ENCODE data around the gene CASKIN2. TPM values are rescaled to one million over a fixed set of nuclear protein-coding genes. Genes with fewer than 3 reads are reported as not detected.
A peak's percentile ranks its signal among the peaks of the same experiment; 100 is the strongest.
"Not testable (repeated sequence)": the region's sequence is repeated elsewhere in the genome, so short reads cannot be mapped to it uniquely, and the experiment has no call there.

CASKIN2 gene
- total RNA-seq, 1 experiment from 2014 or later = 37.0 TPM

GRCh38 chr17:75456039-75456416, 59.3 kb downstream of the CASKIN2 start:
- Histone ChIP-seq H4K20me1 (ENCODE audit: control insufficient read depth, insufficient read depth, insufficient read length) (no peaks in the 10 kb centered on the region), H3K18ac (ENCODE audit: insufficient read length, low read depth, low read length) (peak overlapping the region; percentile 84), H3K23ac (ENCODE audit: insufficient read length, low read depth, low read length) (no peak overlapping the region), H4K8ac (replicated peaks; ENCODE audit: insufficient read length, low read depth, low read length) (no peak overlapping the region), H3K9ac (ENCODE audit: extremely low read depth, insufficient read length, low read length) (peak overlapping the region; percentile 76), H3K27me3 (ENCODE audit: insufficient read depth, low read length) (no peaks in the 10 kb centered on the region), H2AK5ac (ENCODE audit: insufficient read length, low read length) (no peak overlapping the region), H3K27ac (ENCODE audit: insufficient read length, low read depth, low read length) (no peak overlapping the region), H3K56ac (ENCODE audit: insufficient read length, low read depth, low read length) (no peak overlapping the region), H3K79me1 (ENCODE audit: insufficient read depth, low read depth, low read length, poor library complexity, severe bottlenecking) (no peaks in the 10 kb centered on the region), H2AFZ (ENCODE audit: low read length) (no peak overlapping the region), H3K4me1 (ENCODE audit: insufficient read depth, low read length) (no peaks in the 10 kb centered on the region; the same call in 1 of the 2 replicates), H4K91ac (ENCODE audit: insufficient read length, low read depth, low read length) (no peak overlapping the region), H2BK5ac (ENCODE audit: insufficient read length, low read length) (no peak overlapping the region), H3K14ac (ENCODE audit: insufficient read depth, low read length) (peak overlapping the region; percentile 85; the same call in 1 of the 2 replicates), H3K79me2 (ENCODE audit: insufficient read depth, low read length) (no peaks in the 10 kb centered on the region), H3K23me2 (ENCODE audit: insufficient read length, low read depth, low read length, poor library complexity, severe bottlenecking) (peaks cover 13% of the 10 kb centered on the region), H3K4ac (ENCODE audit: low read depth, low read length) (no peak overlapping the region; the same call in 1 of the 2 replicates), H4K5ac (ENCODE audit: insufficient read length, low read depth, low read length) (no peak overlapping the region), H2BK12ac (ENCODE audit: insufficient read length, low read depth, low read length) (no peak overlapping the region), H2BK20ac (ENCODE audit: low read depth, low read length, poor library complexity, severe bottlenecking) (no peak overlapping the region), H2BK15ac (ENCODE audit: low read depth, low read length) (no peak overlapping the region), H3K4me2 (ENCODE audit: insufficient read depth, insufficient read length, low read length) (peak overlapping the region; percentile 75), H2BK120ac (ENCODE audit: low read depth, low read length, poor library complexity, severe bottlenecking) (peak overlapping the region; percentile 80), H3T11ph (ENCODE audit: low read length) (no peak overlapping the region), H3K9me3 (ENCODE audit: control insufficient read depth, low read depth, low read length) (no peaks in the 10 kb centered on the region)
- Mint-ChIP-seq H3K27ac (peak overlapping the region; percentile 95 to 98 (median 96)), H3K36me3 (ENCODE audit: insufficient read depth in 1 of 3, low read depth in 3 of 3) (no peaks in the 10 kb centered on the region), H3K27me3 (ENCODE audit: low read depth) (no peaks in the 10 kb centered on the region), H3K9me3 (no peaks in the 10 kb centered on the region), H3K4me3 (peak overlapping the region; percentile 81 to 88), H3K4me1 (peaks cover 18 to 21% of the 10 kb centered on the region in 2 experiments)
- TF ChIP-seq, protein P1, sequence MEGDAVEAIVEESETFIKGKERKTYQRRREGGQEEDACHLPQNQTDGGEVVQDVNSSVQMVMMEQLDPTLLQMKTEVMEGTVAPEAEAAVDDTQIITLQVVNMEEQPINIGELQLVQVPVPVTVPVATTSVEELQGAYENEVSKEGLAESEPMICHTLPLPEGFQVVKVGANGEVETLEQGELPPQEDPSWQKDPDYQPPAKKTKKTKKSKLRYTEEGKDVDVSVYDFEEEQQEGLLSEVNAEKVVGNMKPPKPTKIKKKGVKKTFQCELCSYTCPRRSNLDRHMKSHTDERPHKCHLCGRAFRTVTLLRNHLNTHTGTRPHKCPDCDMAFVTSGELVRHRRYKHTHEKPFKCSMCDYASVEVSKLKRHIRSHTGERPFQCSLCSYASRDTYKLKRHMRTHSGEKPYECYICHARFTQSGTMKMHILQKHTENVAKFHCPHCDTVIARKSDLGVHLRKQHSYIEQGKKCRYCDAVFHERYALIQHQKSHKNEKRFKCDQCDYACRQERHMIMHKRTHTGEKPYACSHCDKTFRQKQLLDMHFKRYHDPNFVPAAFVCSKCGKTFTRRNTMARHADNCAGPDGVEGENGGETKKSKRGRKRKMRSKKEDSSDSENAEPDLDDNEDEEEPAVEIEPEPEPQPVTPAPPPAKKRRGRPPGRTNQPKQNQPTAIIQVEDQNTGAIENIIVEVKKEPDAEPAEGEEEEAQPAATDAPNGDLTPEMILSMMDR (conservative IDR thresholded peaks at IDR 0.05) = no peak
- no CpG with 5 or more reads among the region's 13 CpGs for WGBS (ENCODE audit: extremely low coverage, insufficient read length, low lambda C conversion rate)
- DNase-seq = no peak

GRCh38 chr17:75454672-75455071, 60.7 kb downstream of the CASKIN2 start:
- not testable (repeated sequence) for H3K9ac ChIP-seq (ENCODE audit: extremely low read depth, insufficient read length, low read length); H3K4ac ChIP-seq (ENCODE audit: low read depth, low read length); H3T11ph ChIP-seq (ENCODE audit: low read length); H3K27ac Mint-ChIP-seq; H2BK20ac ChIP-seq (ENCODE audit: low read depth, low read length, poor library complexity, severe bottlenecking); H3K27ac ChIP-seq (ENCODE audit: insufficient read length, low read depth, low read length); H3K9me3 ChIP-seq (ENCODE audit: control insufficient read depth, low read depth, low read length); H2AFZ ChIP-seq (ENCODE audit: low read length); H3K9me3 Mint-ChIP-seq; H4K8ac ChIP-seq (replicated peaks; ENCODE audit: insufficient read length, low read depth, low read length); H2BK12ac ChIP-seq (ENCODE audit: insufficient read length, low read depth, low read length); H2BK5ac ChIP-seq (ENCODE audit: insufficient read length, low read length); H3K56ac ChIP-seq (ENCODE audit: insufficient read length, low read depth, low read length); H3K14ac ChIP-seq (ENCODE audit: insufficient read depth, low read length); H2AK5ac ChIP-seq (ENCODE audit: insufficient read length, low read length); H4K91ac ChIP-seq (ENCODE audit: insufficient read length, low read depth, low read length); H3K4me1 ChIP-seq (ENCODE audit: insufficient read depth, low read length); H3K27me3 Mint-ChIP-seq (ENCODE audit: low read depth); H3K18ac ChIP-seq (ENCODE audit: insufficient read length, low read depth, low read length); H3K23ac ChIP-seq (ENCODE audit: insufficient read length, low read depth, low read length); DNase-seq; H3K36me3 Mint-ChIP-seq (ENCODE audit: insufficient read depth in 1 of 3, low read depth in 3 of 3); H2BK15ac ChIP-seq (ENCODE audit: low read depth, low read length); H4K5ac ChIP-seq (ENCODE audit: insufficient read length, low read depth, low read length); H3K27me3 ChIP-seq (ENCODE audit: insufficient read depth, low read length); H4K20me1 ChIP-seq (ENCODE audit: control insufficient read depth, insufficient read depth, insufficient read length); H3K4me3 Mint-ChIP-seq; H3K79me2 ChIP-seq (ENCODE audit: insufficient read depth, low read length); H3K4me2 ChIP-seq (ENCODE audit: insufficient read depth, insufficient read length, low read length); H3K79me1 ChIP-seq (ENCODE audit: insufficient read depth, low read depth, low read length, poor library complexity, severe bottlenecking); H2BK120ac ChIP-seq (ENCODE audit: low read depth, low read length, poor library complexity, severe bottlenecking)
- peaks cover 13% of the 10 kb centered on the region for H3K23me2 ChIP-seq (ENCODE audit: insufficient read length, low read depth, low read length, poor library complexity, severe bottlenecking)
- H3K4me1 Mint-ChIP-seq = peaks cover 16 to 21% of the 10 kb centered on the region in 2 experiments
- WGBS (ENCODE audit: extremely low coverage, insufficient read length, low lambda C conversion rate) = no CpG with 5 or more reads among the region's 3 CpGs
